ENCODE results near the gene VSIR.

Gene VSIR

GRCh38 chr10:71807557-71808510, 34.5 kb upstream of the VSIR start:
- DNase-seq (ENCODE audit: low read depth in 1 of 2, low spot score in 1 of 2) = no peak

DNA sequence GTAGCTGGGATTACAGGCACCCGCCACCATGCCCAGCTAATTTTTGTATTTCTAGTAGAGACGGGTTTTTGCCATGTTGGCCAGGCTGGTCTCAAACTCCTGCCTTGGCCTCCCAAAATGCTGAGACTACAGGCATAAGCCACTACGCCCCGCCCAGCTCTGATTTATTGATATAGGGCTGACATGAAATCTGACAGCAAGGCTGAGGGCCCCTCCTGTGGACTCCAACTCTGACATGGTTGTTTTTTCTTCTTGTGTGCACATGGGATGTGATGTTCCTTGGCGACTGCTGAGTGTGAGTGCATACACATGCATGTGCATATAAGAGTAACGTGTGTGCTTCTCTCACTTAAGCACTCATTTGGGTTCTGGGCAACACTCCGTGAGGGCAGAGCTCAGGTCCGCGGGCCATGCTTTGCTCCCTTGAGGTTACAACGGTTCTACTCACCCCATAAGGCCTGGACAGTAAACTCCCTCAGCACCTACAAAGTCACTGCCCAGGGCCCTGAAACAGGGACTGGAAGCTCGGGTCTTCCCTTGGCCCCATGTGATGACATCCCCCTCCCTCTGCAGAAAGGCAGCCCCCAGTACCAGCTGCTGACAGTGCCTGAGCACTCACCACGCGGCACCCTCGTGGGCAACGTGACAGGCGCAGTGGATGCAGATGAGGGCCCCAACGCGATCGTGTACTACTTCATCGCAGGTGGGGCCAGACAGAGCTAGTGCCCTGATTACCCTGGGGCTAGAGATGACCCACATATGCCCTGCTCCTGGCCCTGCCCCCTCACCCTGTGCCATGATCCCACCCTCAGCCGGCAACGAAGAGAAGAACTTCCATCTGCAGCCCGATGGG, 33.6 kb upstream of the VSIR start:
- no peak for DNase-seq (ENCODE audit: low read depth in 1 of 2, low spot score in 1 of 2)

DNA sequence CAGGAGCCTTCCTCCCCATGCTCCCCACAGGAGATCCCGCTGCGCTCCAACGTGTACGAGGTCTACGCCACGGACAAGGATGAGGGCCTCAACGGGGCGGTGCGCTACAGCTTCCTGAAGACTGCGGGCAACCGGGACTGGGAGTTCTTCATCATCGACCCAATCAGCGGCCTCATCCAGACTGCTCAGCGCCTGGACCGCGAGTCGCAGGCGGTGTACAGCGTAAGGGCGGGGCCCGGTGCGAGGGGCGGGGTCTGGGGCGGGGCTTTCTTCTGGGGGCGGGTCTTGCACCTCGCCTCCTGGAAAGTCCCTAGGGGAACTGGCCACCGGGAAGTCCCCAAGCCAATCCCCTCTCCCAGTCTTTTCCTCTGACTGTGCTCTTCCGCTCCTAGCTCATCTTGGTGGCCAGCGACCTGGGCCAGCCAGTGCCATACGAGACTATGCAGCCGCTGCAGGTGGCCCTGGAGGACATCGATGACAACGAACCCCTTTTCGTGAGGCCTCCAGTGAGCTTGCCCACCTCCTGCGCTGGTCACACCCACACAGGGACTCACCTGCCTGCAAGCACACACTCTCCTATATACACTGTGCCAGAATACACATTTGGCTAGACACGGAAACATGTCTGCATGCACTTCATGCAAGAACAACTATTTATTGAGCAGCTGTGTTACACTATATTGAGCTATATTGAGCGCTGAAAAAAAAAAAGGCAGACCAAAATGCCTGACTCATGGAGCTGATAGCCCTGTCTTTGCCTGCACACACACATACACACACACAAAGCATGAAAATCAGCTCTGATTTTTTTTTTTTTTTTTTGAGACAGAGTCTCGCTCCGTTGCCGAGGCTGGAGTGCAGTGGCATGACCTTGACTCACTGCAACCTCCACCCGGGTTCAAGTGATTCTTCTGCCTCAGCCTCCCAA, 32.7 kb upstream of the VSIR start:
- DNase-seq (ENCODE audit: low read depth in 1 of 2, low spot score in 1 of 2) = no peak

DNA sequence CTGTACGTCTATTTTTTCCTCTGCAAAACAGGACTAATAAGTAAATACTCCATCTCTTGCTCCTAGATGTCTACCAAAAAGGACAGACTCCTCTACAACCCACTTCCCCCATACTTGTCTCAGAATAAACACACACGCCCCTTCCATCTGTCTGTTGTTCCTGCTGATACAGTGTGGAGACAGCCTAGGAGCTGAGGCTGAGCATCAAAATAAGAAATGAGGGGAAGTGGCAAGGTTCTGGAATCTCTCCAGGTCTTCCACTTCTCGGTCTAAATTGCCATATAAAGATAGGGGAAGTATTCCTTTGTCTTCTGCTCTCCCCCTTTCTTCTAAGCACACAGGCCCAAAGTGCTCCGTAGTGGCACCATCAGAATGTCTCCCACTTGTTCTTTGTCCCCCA, 30.8 kb upstream of the VSIR start:
- no peak for DNase-seq (ENCODE audit: low read depth in 1 of 2, low spot score in 1 of 2)

GRCh38 chr10:71802715-71803488, 29.6 kb upstream of the VSIR start:
- no peak for DNase-seq (ENCODE audit: low read depth in 1 of 2, low spot score in 1 of 2)

DNA sequence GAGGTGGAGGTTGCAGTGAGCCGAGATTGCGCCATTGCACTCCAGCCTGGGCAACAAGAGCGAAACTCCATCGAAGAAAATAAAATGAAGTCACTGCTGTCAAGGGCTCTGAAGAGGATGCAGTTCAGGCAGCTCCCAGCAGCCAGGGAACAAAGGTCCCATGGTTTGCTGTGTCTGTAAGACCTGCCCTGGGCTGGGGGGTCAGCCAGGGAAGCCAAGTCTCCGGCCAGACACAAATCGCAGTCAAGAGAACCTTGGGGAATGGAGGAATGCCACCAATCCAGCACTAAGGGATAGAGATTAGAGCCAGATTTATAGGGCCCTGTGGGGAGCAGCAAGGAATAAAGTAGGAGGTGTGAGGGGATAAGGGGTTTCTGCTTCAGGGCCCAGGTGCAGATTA, 28.9 kb upstream of the VSIR start:
- DNase-seq (ENCODE audit: low read depth in 1 of 2, low spot score in 1 of 2) = no peak

GRCh38 chr10:71801361-71801760, 28.0 kb upstream of the VSIR start:
- no peak for DNase-seq (ENCODE audit: low read depth in 1 of 2, low spot score in 1 of 2)

GRCh38 chr10:71799608-71800453, 26.5 kb upstream of the VSIR start:
- DNase-seq (ENCODE audit: low read depth in 1 of 2, low spot score in 1 of 2) = no peak

- no peak for DNase-seq (ENCODE audit: low read depth in 1 of 2, low spot score in 1 of 2)
Observed at GRCh38 chr10:71799112-71799511, 25.8 kb upstream of the VSIR start.

- no peak for DNase-seq (ENCODE audit: low read depth in 1 of 2, low spot score in 1 of 2)
Observed at GRCh38 chr10:71798308-71798624, 24.9 kb upstream of the VSIR start.

- no peak for DNase-seq (ENCODE audit: low read depth in 1 of 2, low spot score in 1 of 2)
Observed at GRCh38 chr10:71797533-71798307, 24.4 kb upstream of the VSIR start.

GRCh38 chr10:71796749-71797405, 23.6 kb upstream of the VSIR start:
- DNase-seq (ENCODE audit: low read depth in 1 of 2, low spot score in 1 of 2) = no peak

DNA sequence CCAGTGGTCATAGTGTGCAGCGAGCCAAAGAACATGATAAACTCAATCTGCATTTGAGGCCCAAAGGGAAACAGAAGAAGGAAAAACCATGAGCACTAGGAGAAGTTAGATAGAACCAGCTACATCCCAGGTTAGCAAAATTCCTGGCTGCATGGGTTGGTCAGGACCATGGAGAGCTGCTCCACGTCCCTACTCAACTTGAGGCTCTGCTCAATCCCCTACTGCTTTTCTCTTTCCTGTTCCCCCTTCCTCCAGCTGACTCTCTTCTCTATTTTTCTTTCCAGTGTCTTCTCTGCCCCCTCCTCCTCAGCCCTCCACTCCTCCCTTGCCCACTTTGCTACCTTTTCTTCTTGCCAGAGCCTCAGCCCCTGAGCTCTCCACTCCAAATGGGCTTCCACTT, 21.9 kb upstream of the VSIR start:
- DNase-seq (ENCODE audit: low read depth in 1 of 2, low spot score in 1 of 2) = no peak

GRCh38 chr10:71790749-71791440, 17.6 kb upstream of the VSIR start:
- no peak for DNase-seq (ENCODE audit: low read depth in 1 of 2, low spot score in 1 of 2)

- DNase-seq (ENCODE audit: low read depth in 1 of 2, low spot score in 1 of 2) = no peak
Observed at GRCh38 chr10:71789871-71790270, 16.6 kb upstream of the VSIR start.

- no peak for DNase-seq (ENCODE audit: low read depth in 1 of 2, low spot score in 1 of 2)
Observed at GRCh38 chr10:71788954-71789353, 15.6 kb upstream of the VSIR start.

DNA sequence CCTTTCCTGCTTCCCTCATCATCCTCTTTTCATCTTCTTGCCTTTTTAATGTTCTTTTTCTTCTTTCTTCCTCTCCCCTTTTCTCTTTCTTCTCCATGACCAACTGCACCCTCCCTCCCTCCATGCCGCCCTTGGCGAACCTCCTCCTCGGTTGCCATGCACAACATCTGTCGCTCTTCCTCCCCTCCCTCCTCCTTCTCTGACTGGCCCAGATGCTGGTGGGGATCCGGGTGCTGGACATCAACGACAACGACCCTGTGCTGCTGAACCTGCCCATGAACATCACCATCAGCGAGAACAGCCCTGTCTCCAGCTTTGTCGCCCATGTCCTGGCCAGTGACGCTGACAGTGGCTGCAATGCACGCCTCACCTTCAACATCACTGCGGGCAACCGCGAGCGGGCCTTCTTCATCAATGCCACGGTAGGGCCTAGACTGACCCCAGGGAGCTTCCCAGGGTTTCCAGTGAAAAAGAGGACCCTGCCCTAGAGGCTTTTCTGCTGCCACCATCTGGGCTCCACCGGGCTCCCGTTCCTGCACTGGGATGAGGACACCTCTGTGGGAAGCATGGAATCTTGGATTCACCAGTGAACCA, 11.5 kb upstream of the VSIR start:
- no peak for DNase-seq (ENCODE audit: low read depth in 1 of 2, low spot score in 1 of 2)

Data from stimulated activated CD4-positive, alpha-beta T cell treated with anti-CD3 and anti-CD28 coated beads, Interleukin-15, amount 100 ng/mL, for 1 hour (primary cell).